ENCODE measurements around the gene ATXN7.
A peak's percentile ranks its signal among the peaks of the same experiment; 100 is the strongest.

ATXN7 gene

GRCh38 chr3:63933459-63933858 lies 69.8 kb downstream of the ATXN7 start:
- no peak for DNase-seq (ENCODE audit: low spot score)
- no peak for FAIRE-seq

GRCh38 chr3:63934041-63934866 lies 70.6 kb downstream of the ATXN7 start:
- FAIRE-seq = no peak
- DNase-seq (ENCODE audit: low spot score) = no peak

GRCh38 chr3:63936925-63937324 lies 73.3 kb downstream of the ATXN7 start:
- no peak for FAIRE-seq
- no peak for DNase-seq (ENCODE audit: low spot score)

GRCh38 chr3:63937661-63938651 lies 74.3 kb downstream of the ATXN7 start:
- DNase-seq (ENCODE audit: low spot score) = no peak
- no peak for FAIRE-seq

GRCh38 chr3:63940389-63940757 lies 76.7 kb downstream of the ATXN7 start:
- FAIRE-seq (no peak), DNase-seq (ENCODE audit: low spot score) (no peak)

- no peak for DNase-seq (ENCODE audit: low spot score)
- FAIRE-seq = no peak
Observed at GRCh38 chr3:63942528-63942927, 78.9 kb downstream of the ATXN7 start.

- DNase-seq (ENCODE audit: low spot score) = no peak
- no peak for FAIRE-seq
Observed at GRCh38 chr3:63943678-63944077, 80.0 kb downstream of the ATXN7 start.

- FAIRE-seq (no peak), DNase-seq (ENCODE audit: low spot score) (no peak)
Observed at GRCh38 chr3:63945558-63946096, 82.0 kb downstream of the ATXN7 start.

- FAIRE-seq (no peak), DNase-seq (ENCODE audit: low spot score) (no peak)
Observed at GRCh38 chr3:63946753-63947152, 83.1 kb downstream of the ATXN7 start.

GRCh38 chr3:63947594-63947993 lies 83.9 kb downstream of the ATXN7 start:
- DNase-seq (ENCODE audit: low spot score) (no peak), FAIRE-seq (no peak)

GRCh38 chr3:63949005-63949404 lies 85.3 kb downstream of the ATXN7 start:
- no peak for FAIRE-seq
- no peak for DNase-seq (ENCODE audit: low spot score)

- DNase-seq (ENCODE audit: low spot score) (no peak), FAIRE-seq (no peak)
Observed at GRCh38 chr3:63950698-63951097, 87.0 kb downstream of the ATXN7 start.

GRCh38 chr3:63951492-63952247 lies 88.0 kb downstream of the ATXN7 start:
- FAIRE-seq = no peak
- no peak for DNase-seq (ENCODE audit: low spot score)

- FAIRE-seq (no peak), DNase-seq (ENCODE audit: low spot score) (no peak)
Observed at GRCh38 chr3:63952248-63952594, 88.6 kb downstream of the ATXN7 start.

GRCh38 chr3:63954182-63954581 lies 90.5 kb downstream of the ATXN7 start:
- FAIRE-seq = no peak
- DNase-seq (ENCODE audit: low spot score) = no peak

GRCh38 chr3:63955036-63955650 lies 91.5 kb downstream of the ATXN7 start:
- DNase-seq (ENCODE audit: low spot score) (no peak), FAIRE-seq (no peak)

GRCh38 chr3:63955830-63956545 lies 92.3 kb downstream of the ATXN7 start:
- no peak for FAIRE-seq
- no peak for DNase-seq (ENCODE audit: low spot score)

GRCh38 chr3:63959146-63959545 lies 95.5 kb downstream of the ATXN7 start:
- FAIRE-seq (no peak), DNase-seq (ENCODE audit: low spot score) (no peak)

- DNase-seq (ENCODE audit: low spot score) = peak; percentile 54
- FAIRE-seq = no peak
Observed at GRCh38 chr3:63960048-63960711, 96.5 kb downstream of the ATXN7 start.

- FAIRE-seq = no peak
- DNase-seq (ENCODE audit: low spot score) = peak; percentile 45
Observed at GRCh38 chr3:63961891-63962290, 98.2 kb downstream of the ATXN7 start.

Measured in urothelium cell line (cell line).